ENCODE data around the gene DRC1.

GRCh38 chr2:26471766-26472706 lies 70.3 kb downstream of the DRC1 start:
- TF ChIP-seq CTCF (IDR thresholded peaks at IDR 0.05; ENCODE audit: low read depth, low read length, poor library complexity, severe bottlenecking) (no peak), EZH2phosphoT487 (IDR thresholded peaks at IDR 0.05; ENCODE audit: borderline replicate concordance, low read length) (no peak)

Data from DOHH2 (cell line).